DMS 273 (cell line): ENCODE measurements around the gene GLTP.

Experiments used
- DNase-seq: peaks from one replicate; lab custom pipeline; 2025; ENCODE audit not compliant: unreplicated experiment; lab: John Stamatoyannopoulos, UW

GLTP gene

GRCh38 chr12:109822951-109823411 is 57.4 kb downstream of the GLTP start:
- peak; percentile 20 for DNase-seq

- DNase-seq, result no peak
Observed at GRCh38 chr12:109822416-109822815, 57.9 kb downstream of the GLTP start.

GRCh38 chr12:109821968-109822367 is 58.4 kb downstream of the GLTP start:
- DNase-seq, result no peak

- peak; percentile 97 for DNase-seq
Observed at GRCh38 chr12:109820816-109821381, 59.4 kb downstream of the GLTP start.

- peak; percentile 25 for DNase-seq
Observed at GRCh38 chr12:109818905-109819500, 61.3 kb downstream of the GLTP start.

- DNase-seq, result no peak
Observed at GRCh38 chr12:109818253-109818652, 62.1 kb downstream of the GLTP start.

- DNase-seq, result no peak
Observed at GRCh38 chr12:109817627-109818231, 62.6 kb downstream of the GLTP start.

GRCh38 chr12:109816870-109817269 is 63.5 kb downstream of the GLTP start:
- DNase-seq, result no peak

GRCh38 chr12:109815757-109816617 is 64.4 kb downstream of the GLTP start:
- peak; percentile 17 for DNase-seq

GRCh38 chr12:109815225-109815624 is 65.1 kb downstream of the GLTP start:
- no peak for DNase-seq

GRCh38 chr12:109814600-109815150 is 65.7 kb downstream of the GLTP start:
- DNase-seq, result no peak

- DNase-seq, result no peak
Observed at GRCh38 chr12:109813810-109814416, 66.4 kb downstream of the GLTP start.

- no peak for DNase-seq
Observed at GRCh38 chr12:109811624-109811995, 68.7 kb downstream of the GLTP start.

GRCh38 chr12:109810954-109811623 is 69.3 kb downstream of the GLTP start:
- no peak for DNase-seq

GRCh38 chr12:109808876-109809646 is 71.3 kb downstream of the GLTP start:
- no peak for DNase-seq

GRCh38 chr12:109807954-109808643 is 72.2 kb downstream of the GLTP start:
- no peak for DNase-seq

GRCh38 chr12:109804820-109805761 is 75.2 kb downstream of the GLTP start:
- peak; percentile 73 for DNase-seq

GRCh38 chr12:109803678-109804077 is 76.7 kb downstream of the GLTP start:
- DNase-seq, result no peak
